AG08396 (cell line): ENCODE results near the gene ZNF423.

Experiments
- DNase-seq: peaks from one replicate; pipeline ENCODE4 v3.0.0; 2012; ENCODE audit warnings: low spot score, mixed read lengths

Gene ZNF423

DNA sequence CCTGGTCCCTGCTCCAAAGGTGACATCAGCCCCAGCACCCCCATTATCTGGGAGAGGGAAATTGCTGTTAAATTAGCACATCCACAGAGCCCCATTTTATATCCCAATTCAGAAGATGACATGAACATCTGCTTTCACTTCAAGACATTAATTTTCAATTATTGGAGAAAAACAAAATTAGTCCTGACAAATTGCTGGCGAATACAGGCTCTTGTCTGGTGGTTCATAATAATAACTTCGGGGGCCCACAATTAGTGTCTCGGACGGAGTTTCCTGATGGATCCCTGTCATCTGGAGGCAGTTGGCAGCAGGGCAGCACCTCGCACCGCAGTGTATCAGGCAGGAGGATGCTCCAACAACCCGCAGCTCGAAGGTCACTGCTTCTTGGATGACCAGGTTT is 7.4 kb downstream of the ZNF423 start:
- no peak for DNase-seq

DNA sequence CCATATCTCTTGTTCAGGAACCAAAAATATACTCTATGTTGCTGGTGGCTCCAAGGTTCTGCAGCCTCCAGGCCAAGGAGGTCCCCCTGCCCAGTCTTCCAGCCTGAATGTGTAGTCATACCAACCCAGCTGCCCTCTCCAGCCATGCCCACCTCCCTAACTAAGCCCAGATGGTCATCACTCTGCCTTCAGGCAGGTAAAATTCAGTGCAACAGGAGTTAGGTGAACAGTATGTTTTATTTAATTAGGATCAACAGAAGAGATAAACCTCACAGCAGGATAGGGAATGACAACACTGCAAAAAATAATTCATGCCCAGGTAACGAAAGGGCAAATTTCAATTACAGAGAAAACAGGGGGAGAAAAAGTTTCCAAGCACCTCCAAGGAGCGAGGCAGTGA is 9.1 kb downstream of the ZNF423 start:
- DNase-seq: no peak

DNA sequence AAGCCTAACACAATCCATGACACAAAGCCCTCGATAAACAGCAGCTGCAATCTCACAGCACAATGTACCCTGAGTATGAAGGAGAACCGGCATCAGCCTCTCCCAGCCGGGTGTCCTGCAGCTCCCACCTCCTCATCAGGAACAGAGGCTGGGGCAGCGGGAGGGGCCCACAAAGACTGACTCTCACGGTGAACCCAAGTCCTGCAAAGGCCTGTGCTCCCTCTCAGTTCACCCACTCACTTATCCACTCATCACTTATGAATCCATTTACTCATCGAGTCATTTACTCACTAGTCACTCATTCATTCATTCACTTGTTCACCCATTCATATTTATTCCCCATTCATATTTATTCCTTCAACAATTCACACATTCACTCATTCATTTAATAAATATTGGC is 11.6 kb downstream of the ZNF423 start:
- no peak for DNase-seq

DNA sequence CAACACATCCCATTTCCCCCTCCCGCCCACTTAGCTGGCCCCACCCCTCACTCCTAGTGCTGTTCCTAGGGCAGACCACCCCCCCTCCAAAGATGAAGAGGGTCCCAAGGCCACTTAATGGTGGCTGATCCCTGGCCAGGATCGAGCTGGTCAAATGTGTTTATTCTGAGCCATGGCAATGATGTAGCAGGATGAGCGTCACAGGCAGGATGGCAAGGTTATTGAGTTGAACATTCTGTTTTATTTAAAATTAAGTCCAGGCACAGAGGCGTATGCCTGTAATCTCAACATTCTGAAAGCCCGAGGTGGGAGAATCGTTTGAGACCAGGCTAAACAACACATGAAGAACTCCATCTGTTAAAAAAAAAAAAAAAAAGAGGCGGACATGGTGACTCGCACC is 12.2 kb downstream of the ZNF423 start:
- DNase-seq: no peak

DNA sequence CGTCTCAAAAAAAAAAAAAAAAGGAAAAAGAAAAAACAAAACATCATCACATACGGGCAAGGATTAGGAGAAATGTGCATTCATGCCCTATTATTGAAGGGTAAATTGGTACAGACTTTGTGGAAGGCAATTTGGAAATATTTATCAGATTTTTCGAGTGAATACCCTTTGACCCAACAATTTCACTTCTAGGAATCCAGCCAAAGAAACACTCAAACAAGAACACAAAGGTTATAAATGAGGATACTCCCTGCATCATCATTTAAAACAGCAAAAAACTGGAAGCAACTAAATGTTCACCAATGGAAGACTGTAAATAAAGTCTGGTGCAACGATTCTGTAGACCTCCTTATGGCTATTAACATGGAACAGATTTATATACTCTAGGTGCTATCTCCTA is 12.9 kb downstream of the ZNF423 start:
- DNase-seq: no peak

DNA sequence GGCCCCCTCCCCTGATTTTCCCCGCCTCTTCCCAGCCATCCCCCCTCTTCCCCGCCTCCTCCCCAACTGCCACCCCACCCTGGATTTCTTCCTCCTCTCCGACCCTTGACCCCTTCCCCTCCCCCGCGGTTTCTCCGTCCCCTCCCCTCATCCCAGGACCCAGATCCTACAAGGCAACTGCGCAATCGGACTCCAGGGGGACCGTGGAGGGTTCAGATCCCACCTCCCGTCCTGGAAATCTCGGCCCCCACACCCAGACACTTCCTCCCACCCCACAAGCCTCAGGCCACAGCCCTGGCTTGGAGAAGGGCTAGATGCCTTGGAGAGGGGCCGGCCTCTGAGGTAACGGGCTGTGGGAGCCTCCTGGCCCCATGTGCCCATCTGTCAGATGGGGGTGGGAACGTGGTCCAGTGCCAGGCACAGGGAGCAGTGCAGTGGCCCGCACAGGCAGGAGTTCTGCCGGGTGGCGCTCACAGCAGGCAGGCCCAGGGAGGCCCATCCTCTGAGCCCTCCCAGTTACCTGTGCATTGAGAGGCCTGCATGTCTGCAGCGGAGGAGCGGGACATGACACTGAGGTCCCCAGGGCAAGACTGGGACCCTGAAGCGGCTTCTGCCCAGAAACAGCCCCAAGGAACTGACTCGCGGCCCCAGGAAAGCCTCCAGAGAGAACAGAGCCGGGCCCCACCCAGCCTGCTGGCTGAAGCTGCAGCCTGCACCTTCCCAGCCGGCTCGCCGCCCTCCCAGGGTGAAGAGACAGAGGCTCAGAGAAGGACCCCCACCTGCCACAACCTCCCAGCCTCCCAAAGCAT is 16.7 kb downstream of the ZNF423 start:
- no peak for DNase-seq

DNA sequence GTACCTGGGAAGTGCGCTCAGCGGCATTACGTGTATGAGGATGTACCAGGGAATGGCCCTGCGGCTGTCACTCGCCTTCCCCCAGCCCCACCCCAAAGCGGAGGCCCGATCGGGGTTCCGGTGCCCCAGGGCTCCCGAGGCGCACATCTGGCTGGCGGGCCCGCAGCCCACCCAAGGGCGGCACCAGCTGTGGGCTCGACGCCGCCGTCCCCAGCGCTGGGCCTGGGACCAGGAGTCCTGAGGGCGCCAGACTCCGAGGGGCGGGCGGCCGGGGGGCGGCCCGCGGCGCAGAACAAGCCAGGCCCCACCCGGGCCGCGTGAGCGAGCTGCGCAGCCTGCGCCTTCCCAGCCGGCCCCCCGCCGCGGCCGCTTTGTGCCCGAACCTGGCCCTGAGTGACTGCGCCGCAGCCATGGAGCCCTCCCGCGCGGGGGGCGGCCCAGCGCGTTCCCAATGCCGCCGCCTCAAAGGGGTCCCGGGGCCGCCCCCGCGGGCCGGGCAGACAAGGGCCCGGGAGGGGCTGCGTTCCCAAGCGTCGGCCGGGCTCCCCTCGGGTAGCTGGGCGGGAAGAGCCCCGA is 17.4 kb downstream of the ZNF423 start:
- DNase-seq: no peak

DNA sequence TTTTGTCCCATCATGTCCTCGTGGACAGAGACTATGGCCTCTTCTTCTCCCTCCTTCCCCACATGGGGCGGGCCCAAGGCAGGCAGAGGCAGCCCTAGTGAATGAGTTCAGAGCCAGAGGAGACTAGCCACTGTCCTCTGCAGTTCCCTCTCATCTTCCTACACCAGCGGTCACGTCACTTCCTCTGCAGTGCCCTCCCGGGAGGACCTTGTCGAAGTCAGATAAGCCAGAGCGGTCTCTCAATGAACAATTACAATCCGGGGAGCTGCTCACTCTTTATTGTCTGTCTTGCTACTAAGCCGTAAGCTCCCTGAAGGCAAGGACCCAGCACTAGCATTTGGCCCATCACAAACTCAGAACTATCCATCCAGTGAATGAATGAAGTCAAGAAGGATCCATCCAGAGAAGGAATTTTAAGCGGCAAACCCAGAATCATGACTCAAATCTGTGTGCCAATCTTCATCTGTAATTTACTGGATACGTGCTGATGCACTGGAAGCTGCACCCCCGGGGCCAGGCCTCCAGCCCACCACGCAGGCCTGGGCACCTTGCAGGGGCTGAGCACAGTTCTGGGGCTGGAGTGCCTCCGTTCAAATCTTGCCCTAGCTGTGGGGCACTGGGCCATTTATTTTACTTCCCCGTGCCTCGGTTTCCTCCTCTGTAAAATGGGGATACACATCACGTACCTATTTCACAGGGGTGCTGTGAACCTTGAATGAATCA is 18.1 kb downstream of the ZNF423 start:
- DNase-seq: no peak

DNA sequence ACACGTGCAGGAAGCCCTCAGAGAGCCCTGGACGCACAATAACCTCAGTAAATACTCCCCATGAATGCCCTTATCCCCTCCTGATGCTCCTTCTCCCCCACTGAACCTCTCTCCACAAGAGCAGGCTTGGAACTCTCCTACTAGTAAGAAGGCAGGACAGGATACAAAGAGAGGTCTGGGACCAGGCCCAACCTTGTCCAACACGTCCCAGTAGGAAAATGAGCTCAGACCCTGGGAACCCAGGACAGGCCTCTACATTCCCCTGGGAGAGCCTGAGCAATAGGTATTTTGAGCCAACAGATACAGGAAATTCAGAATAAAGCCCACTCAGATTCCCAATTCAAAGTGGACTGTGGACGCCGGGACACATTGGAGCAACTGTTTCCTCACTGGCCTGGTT is 19.2 kb downstream of the ZNF423 start:
- DNase-seq: no peak

DNA sequence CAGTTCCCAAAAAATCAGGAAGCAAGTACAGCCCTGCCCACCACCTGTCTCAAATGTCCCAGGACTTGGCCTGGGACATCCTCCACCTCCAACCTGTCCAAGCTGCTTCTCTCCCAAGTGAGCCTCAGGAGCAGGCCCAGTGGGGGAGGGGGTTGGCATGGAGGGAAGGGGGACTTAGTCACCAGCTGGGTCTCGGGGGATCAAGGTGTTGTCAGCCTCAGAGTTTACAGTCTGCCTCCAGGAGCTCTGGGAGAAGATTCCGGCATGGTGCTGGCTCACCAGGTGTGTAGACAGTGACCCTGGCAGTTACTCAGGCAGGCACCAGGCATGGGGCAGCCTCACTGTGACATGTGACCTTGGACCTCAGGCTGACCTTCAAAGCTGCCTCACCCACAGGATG is 19.7 kb downstream of the ZNF423 start:
- DNase-seq: no peak

DNA sequence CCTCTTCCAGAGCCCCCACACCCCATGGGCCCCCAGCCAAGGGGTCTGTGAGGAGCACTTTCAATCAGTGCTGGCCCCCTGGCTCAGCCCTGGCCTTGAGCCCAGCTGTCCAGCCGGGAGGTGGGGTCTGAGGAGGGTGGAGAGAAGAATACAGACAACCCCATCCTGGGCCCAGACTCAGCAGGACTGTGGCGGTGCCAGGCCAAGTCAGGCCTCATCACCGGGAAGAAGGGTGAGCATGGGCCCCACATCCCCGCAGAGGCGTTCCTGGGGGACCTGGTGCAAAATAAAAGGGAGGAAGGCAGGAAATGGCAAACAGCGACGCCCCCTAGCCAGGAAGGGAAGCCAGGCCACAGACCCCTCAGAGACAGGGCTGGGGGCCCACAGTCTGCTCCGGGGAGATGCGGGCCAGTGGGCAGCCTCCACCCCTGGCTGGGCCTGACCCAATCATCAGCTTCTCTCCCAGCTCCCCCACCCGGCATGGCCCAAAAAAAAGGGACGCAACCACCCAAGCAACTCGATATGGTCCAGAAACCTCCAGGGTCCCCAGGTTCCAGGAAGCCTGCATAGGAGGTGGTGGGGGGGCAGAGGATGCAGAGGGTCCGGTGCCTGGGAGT is 20.6 kb downstream of the ZNF423 start:
- DNase-seq: no peak

DNA sequence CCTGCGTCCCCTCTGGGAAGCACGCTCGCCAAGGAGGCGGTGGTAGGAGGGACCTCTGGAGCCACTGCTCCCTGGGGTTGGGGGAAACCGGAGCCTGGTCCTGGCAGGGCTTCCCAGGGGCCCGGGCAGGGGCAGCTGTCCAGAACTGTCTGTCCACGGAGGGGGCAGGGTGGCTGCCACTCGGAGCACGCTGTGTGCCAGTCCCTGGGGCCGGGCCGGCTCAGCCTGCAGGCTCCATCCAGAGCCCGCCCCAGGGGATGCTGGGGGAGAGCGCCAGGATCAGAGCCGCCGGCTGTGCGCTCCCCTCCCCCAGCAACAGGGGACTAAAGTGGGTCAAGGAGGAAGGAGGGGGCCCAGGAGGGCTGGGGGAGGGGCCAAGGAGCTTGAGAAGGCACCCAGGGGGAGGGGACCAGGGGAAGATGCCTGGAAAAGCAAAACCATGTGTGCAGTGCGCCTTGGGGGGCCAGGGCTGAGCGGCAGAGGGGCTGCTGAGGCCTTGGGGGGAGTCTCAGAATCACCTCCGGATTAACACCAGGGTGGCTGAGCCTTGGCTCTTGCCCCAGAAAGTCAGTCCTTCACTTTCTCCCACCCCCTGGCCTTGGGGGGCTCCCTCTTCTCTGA is 21.3 kb downstream of the ZNF423 start:
- DNase-seq: no peak

DNA sequence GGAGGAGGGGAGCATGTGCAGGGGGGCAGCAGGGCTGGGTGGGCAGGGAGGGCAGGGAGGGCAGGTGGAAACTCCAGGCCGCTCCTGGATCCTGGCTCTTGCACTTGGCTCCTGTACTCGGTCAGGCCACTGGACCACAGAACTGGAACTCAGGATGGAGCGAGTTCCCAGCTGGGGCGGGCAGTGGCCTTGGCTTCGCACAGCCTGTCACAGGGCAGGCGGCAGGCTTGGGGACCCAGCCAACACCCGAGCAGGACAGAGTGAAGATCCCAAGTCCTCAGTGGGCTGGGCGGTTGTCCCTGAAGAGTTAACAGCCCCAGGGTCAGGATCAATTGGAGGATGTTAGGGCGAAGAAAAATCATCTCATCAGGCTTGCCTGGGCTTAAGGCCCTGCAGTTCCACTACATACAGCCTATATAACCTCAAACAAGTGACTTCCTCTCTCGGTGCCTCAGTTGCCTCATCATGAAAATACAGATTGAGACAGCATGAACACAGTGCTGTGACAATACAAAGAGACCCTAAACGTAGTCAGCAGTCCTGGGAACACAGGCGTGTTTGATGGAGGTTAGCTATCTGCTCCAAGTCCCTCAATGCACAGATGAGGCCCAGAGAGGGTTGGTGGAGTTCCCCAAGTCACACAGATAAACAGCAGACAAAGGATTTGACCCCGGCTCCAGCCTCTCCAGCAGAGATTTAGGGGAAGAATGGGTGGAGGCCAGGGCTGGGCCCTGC is 21.9 kb downstream of the ZNF423 start:
- DNase-seq: no peak

DNA sequence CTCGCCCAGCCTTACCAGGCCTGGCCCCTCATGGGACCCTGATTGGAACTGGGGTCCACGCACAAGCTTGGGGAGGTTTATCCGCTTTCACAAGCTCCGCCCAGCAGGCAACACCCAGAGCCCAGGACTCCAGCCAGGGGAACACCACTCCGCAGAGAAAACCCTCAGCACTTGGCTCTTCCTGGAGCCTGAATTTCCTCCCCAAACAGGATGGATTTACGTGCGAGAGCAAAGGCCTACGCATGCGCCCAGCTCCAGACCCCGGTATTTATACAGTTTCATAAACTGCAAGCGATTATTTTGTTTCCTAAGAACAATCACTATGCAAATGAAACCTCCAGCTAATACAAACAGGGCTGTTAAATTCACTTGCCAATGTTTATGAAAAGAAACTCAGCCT is 22.8 kb downstream of the ZNF423 start:
- no peak for DNase-seq

DNA sequence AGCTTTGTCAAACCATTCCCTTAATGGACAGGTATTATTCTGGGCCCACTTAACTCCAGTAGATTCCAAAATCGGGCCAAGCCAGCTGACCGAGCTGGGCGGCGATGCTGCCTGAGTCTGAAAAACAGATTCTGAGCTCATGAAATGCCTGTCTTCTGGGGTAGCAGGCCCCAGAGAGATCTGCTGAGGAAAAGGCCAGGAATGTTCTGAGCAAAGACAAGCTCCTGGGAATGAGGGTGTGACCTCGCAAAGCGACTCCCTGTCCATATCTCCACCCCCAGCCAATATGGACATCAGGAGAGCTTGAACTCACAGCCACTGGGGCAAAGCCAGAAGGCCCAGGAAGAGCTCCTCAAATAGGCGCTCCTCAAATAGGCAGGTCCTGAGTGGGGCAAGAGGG is 23.7 kb downstream of the ZNF423 start:
- DNase-seq: no peak

DNA sequence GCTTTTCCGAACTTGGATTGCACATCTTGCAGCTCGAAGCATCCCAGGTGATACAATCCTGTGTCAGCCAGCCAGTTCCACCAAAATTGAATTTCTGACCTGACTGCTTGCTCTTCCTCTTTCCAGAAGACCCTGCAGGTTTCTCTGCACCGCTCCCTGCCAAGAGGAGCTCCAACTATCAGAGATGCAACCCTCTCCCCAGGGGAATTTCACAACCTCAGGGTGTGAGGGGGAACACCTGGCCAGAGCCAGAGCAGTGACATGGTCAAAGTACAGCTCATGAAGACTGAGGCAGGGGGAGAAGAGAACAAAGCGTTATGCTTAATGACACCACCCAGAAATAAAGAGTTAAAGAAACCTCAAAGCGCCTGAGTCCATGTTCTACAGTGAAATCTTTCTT is 25.0 kb downstream of the ZNF423 start:
- DNase-seq: no peak

DNA sequence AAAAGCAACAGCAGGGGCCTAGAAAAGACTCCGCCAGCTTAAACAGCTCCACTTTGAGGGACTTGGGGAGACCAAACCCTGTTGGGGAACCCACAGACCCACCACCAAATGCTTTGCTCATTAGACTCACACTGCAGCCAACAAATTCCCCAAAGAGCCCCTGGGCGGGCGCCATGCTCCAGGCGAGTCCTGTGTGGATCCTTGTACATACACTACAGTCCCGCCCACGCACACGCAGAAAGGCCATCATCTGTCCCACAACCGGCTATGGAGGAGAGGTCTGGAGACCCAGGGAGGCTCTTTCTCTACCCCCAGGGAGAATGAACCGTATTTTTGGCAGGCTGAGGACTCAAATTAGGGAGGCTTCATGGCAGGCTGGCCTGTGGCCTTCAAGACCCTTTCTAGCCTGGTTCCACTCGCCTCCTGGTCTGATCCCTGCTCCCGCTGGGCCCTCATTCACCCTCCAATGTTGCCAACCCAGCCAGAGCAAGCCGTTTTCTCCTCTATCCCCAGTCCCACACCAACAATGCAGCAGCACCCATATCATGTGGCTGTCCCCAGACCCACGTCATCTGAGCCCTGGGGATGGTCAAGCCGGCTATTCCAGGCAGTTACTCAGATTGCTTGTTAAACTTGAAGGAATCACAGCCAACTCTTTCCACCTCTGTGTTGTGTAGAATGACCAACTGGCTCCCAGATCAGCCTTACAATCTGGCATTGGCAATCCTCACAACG is 27.2 kb downstream of the ZNF423 start:
- no peak for DNase-seq

DNA sequence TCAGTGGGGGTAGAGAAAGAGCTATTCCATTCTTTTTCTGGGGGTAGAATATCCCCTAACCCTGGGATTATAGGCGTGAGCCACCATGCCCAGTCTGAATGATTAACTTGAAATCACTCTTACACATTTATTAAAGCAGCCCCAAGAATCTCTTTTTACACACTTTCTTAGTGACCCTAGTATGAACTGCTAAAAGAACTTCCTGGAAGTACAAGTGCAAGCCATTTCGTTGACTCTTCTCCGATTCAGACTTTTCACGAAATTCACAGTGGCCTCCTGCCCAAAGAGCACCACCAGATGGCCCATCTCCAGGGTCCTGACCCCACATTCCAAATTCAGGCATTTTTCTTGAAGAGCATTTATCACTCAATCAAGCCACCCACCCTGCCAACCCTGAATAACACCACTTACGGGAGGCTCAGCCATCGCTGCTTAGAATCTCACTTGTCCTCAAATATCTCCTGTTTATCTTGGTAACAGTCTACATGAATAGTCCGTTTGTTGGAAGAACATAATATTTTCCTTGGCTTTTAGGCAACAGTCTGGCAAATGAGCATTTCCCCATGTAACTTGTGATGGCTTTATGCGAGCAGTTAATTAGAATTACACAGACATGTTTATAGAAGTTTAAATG is 28.0 kb downstream of the ZNF423 start:
- DNase-seq: no peak

DNA sequence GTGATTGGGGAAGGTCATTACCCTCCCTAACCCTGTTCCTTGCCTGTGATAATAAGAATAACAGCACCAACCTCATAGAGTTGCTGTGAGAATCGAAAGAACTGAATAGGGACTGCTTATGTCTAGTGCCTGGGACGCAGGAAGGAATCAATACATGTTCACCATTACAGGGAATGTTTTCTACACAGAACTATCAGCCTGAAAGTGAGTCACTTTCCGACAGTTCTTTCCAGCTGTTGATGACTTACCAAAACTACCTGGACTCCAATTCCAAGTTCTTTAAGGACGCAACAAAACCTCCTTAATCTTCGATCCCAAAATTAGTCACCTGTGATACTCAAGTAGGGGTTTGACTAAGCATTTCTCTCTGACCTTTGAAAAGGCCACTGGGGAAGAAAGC is 29.4 kb downstream of the ZNF423 start:
- DNase-seq: no peak

DNA sequence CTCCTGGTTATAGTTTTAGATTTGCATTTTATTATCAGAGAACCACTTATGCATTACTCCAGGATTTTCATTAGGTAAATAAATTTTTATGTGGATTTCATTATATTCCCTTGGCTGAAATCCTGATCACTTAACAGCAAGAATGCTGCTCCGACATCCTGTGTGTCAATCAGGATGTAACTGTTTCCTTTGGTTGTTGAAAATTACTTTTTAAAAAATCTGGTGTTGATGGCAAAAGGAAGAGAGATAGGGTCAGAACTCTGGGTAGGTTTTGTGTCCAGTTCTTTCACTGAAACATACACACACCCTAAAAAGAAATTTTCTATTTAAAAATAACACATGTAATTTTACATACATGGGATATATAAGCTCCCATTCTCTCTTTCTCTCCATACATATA is 30.9 kb downstream of the ZNF423 start:
- no peak for DNase-seq

DNA sequence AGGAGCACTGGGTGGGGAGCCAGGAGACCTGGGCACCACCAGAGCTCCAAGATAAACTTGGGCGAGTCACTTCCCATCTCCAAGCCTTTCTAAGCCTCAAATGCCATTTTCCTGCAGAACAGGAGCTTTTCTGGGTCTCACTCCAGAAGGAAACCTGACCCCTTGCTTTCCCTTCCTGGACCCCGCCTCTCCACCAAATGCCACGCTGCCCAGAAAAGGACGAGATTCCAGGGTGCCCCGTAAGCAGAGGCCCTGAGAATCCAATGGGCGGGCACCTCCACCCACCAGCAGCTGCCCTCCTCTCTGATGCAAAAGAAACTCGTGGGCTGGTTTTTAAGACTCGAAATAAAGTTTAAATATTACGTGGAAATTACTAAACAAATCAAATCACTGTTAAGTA is 31.3 kb downstream of the ZNF423 start:
- DNase-seq: no peak
